Myocyte (in vitro differentiated cells): ENCODE measurements around the gene SCAMP1. TPM values are rescaled to one million over a fixed set of nuclear protein-coding genes. Genes with fewer than 3 reads are reported as not detected.
"Not testable (repeated sequence)": the region's sequence is repeated elsewhere in the genome, so short reads cannot be mapped to it uniquely, and the experiment has no call there.

Experiments used
- DNase-seq: peaks from one replicate; pipeline ENCODE4 v3.0.0-alpha.2; 2012; ENCODE audit warnings: low read depth
- total RNA-seq: library from RNA; depleted of rRNA; stranded (reverse); fragments of >200 nt; gene quantifications from 2 replicates; pipeline ENCODE4 v1.2.3, GENCODE V29; 2014

The SCAMP1 gene
- total RNA-seq, 1 donor from 2014 or later = 47.8 TPM

DNA sequence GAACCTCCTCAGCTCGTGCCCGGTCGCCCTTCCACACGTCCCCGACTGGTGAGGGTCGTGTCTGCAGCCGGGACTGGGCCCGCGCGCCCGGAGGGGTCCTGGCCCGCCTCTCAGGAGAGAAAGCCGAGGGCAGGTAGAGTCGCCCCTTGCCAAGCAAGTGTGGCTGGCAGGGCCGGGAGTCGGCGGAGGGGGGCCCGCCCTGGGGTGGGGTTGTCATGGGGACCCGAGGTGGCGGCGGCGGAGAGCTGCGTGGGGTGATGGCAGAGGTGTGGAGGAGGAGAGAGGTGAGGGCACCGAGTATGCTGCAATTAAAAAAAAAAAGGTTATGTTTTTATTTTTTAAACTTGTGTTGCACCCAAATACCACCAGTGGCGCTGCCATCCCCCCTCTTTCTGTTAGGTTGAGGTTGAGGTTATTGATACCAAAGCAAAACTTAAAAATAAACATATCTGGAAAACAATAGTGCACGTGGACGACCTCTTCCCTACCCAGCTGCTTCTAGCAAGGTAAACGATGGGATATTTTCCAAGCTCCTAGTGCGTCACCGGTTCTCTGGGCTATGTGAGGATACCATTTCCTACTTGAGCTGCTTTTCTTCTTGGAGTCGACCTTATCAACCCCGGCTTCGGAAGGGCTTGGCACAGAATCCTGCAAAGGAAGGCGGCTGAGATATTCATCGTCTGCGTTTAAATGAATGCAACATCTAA lies 660 bp downstream of the SCAMP1 start:
- DNase-seq = peak; percentile 37

DNA sequence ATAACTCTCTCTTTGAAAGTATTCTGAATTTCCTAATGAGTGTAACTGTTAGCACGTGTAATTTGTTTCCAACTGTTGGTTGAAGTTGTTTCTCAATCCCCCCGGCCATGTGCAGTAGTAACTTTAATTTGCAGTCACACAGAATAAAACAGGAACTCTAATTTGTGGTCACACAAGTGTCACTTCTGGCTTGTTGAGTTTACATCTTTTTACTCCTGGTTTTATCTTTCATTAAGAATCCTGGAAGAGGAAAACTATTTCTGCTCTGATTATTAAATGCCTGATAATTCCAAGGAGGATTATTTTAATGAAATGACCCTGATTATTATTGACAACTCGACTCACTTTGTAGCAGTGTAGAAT lies 1.2 kb downstream of the SCAMP1 start:
- DNase-seq = no peak

GRCh38 chr5:78362220-78362619 lies 1.8 kb downstream of the SCAMP1 start:
- DNase-seq = no peak

DNA sequence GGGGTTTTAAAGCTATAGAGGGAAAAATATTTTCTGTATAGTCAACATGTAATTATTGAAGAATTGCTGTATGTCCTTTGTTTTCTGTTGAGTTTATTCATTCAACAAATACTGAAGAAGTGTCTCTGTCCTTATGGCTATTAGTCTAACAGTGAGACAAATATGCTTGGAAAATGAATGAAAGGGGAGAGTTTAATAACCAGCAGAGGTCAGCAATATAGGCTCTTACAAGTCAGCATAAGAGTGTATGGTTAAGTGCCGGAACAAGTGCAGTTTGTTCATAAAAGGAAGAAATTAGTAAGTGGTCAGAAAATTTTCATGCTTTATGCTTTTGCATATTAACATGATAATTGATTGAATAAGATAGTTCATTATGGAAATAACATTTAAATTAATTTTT lies 3.6 kb downstream of the SCAMP1 start:
- DNase-seq = no peak

- no peak for DNase-seq
Measured at GRCh38 chr5:78367318-78367991, 7.0 kb downstream of the SCAMP1 start.

- DNase-seq = no peak
Measured at GRCh38 chr5:78369680-78370079, 9.3 kb downstream of the SCAMP1 start.

DNA sequence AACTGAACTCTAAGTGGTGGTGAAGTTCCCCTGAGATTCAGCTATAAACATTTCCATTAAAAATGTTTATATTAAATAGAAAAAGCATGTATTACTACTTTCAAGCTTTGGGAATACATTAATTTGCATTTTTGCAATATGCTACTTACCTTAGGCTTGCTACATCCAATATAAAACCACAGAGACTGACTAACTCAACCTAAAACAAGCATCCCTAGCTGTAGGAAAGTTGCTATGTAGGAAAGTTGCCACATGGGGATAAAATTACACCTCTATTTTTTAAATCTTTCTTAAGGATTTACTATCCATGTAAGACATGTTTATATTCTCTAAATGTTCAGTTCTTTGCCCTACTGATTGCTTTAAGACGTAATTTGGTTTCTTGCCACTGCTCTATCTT lies 12.8 kb downstream of the SCAMP1 start:
- no peak for DNase-seq

DNA sequence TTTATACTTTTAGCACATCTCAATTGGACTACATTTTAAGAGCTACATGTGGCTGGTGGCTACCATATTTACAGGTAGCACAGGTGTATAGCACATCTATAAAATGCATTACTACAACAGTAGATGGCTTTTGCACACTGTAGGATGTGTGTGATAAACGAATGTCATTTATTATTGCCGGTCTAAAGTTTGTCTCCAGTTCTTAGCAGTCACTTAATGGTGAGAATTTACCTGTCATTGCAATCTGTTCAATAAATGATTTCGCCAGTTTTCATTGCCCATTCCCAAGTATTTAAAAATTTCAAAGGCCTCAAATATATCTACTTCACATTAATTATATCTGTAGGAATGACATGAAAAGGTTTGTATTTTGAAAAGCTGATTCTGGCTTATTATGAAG lies 15.9 kb downstream of the SCAMP1 start:
- no peak for DNase-seq

DNA sequence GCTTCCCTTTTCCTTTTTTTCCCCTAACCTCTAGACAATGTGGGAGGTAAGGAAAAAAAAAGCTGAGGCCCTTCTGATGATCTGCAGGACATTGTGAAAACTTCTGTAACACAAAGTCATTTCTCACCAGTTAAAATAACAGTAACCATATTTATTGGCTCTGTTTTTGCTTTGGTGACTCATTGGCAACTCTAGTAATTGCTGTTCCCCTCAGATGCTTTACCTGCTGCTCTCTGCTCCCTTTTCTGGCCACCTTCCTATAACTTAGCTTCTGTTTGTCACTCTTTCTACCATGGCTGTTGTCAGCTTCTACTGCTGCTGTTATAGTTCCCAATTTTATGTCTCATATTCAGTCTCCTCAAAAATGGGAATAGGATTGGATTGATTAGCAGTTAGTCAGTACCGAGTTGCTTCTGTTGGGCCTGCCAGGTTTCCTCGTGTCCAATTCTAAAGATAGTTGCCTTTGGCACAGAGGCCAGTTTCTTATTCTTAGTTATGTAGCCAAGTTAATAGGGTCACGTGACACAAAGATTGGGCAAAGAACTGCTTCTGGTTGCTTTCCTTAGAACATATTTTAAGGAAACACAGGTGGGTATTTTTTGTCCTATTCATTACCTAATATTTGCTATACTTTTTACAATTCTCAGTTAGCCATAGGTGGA lies 16.8 kb downstream of the SCAMP1 start:
- no peak for DNase-seq

DNA sequence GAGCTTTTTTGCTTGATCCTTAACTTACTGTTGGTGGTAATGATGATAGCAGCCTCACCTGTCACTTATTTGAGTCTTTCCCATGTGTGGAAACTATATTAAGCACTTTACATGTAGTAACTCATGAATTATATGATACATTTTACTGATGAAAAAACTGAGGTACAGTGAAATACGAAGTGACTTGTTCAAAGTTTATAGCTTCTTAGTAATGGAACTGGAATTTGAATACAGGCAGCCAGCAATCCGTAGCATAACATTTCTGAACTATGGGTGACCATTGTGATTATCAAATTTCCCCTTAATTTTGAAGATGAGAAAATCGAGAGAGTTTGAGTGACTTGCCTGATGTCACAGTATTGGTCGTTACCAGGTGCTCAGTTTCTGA lies 17.3 kb downstream of the SCAMP1 start:
- no peak for DNase-seq

DNA sequence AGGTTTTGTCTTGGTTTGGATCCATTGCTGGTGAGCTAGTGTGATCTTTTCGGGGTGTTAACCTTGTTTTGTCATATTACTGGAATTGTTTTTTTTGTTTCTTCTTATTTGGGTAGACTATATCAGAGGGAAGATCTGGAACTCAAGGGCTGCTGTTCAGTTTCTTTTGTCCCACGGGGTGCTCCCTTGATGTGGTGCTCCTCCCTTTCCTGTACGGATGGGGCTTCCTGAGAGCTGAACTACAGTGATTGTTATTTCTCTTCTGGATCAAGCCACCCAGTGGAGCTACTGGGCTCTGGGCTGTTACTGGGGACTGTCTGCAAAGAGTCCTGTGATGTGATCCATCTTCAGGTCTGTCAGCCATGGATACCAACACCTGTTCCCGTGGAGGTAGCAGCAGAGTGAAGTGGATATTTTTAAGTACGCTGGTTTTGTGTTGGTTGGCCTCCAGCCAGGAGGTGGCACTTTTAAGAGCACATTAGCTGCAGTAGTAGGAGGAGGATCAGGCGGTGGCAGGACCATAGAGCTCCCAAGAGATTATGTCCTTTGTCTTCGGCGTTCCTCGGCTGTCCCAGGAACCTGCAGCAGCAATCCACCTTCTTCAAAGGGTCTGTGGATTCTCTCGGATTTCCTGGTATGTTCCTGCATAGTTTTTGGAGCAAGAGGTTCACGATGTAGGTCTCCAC lies 27.2 kb downstream of the SCAMP1 start:
- no peak for DNase-seq

GRCh38 chr5:78391357-78391756 lies 30.9 kb downstream of the SCAMP1 start:
- not testable (repeated sequence) for DNase-seq

DNA sequence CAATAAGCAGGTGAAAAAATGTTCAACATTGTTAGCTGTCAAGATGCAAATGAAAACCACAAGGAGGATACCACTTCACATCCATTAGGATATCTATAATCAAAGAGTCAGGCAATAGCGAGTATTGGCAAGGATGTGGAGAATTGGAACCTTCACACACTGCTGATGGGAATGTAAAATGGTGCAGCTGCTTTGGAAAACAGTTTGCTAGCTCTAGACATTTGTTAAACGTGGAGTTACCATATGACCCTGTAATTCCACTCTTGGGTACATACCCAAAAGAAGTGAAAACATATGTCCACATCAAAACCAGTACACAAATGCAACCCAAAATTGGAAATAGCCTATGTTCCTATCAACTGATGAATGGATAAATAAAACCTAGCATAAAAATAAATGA lies 37.4 kb downstream of the SCAMP1 start:
- no peak for DNase-seq

- DNase-seq = peak; percentile 19
Measured at GRCh38 chr5:78399116-78399515, 38.7 kb downstream of the SCAMP1 start.

- DNase-seq = no peak
Measured at GRCh38 chr5:78404682-78405293, 44.4 kb downstream of the SCAMP1 start.

DNA sequence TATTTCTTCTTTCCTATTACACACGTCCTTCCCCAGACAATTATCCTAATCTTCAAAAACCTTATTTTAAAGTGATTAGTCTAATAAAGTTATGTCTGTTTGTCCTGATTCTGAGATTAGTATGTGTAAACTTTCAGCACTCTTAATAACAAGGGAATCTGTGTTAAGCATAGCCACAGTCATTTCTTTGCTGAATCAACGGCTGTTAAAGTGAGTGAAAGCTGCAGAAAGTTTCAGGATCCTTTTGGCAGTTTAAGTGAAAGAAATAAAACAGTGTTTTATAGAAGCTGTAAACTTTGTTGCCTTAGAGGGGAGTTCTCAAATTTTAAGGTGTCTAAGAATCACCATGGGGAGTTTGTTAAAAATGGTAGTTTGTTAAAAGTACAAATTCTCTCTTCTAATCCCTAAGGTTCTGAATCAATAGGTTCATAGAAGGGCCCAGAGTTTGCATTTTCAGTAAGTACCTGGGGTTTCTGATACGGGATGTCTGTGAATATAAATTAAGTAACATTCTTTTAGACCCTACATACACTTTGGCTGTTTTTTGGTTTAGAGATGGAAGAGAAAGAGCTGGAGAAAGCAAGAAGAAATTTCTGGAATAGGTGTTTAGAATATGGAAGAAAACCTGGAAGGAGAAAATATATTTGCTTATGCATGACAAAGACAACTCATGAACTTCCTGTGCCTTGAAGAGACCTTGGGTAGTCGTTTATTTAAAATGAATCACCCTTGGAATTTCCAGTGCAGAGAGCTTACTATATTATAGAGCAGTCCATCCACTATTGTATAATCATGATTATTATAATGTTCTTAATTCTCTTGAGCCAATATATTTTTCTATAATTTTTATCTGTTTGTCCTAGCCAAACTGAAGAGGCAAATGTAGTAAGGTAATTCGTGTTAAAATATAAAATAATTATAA lies 45.7 kb downstream of the SCAMP1 start:
- peak; percentile 9 for DNase-seq

GRCh38 chr5:78407458-78407857 lies 47.0 kb downstream of the SCAMP1 start:
- DNase-seq = no peak

DNA sequence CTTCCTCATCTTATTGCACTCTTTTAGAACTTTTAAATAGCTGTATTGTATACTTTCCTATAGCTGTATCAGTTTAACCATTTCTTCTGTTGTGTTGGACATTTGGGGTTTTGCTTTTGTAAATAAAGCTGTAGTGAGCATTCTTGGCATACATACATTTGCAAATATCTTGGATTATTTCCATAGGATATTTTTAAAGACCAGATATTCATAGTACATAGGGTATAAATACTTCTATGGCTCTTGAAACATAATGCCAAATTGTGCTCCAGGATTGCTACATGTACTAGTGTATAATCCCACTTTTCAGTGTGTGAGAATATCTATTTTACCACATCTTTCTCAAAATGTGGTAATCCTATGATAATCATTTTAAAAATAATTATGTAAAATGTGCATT lies 51.2 kb downstream of the SCAMP1 start:
- no peak for DNase-seq

- no peak for DNase-seq
Measured at GRCh38 chr5:78416677-78417425, 56.4 kb downstream of the SCAMP1 start.

DNA sequence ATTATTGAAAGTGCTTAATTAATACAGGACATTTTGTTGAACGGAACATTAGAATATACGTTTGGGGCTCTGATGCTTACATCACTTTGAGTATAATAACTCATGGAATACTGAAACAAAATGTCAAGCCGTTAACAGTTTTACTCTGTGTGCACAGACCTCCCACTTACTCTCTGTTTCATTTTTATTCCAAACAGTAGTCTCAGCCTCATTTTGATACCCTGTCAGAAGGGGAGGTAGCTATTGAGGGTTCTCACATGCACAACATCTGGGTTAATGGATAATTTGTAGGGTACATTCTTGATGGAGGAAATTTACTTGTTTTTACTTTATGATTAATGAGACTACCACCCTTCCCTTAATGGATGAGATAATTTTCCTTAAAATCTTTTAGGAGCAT lies 59.0 kb downstream of the SCAMP1 start:
- DNase-seq = no peak
